GM10248 (cell line): ENCODE data around the gene KCNMB2.
"Not testable (repeated sequence)": the region's sequence is repeated elsewhere in the genome, so short reads cannot be mapped to it uniquely, and the experiment has no call there.

Experiments used
- CTCF ChIA-PET: fragments of 300-600 bp; sonication (Branson Sonifier 250); formaldehyde crosslinking; extraction: SDS; loops from one replicate; lab custom pipeline; 2021; ENCODE audit warnings: antibody characterized with exemption; lab: Yijun Ruan, JAX
- POLR2A ChIA-PET: fragments of 350-650 bp; sonication (Branson Sonifier 250); formaldehyde crosslinking; extraction: SDS; loops from one replicate; lab custom pipeline; 2020; ENCODE audit warnings: antibody characterized with exemption; lab: Yijun Ruan, JAX
- DNase-seq: peaks from one replicate; pipeline ENCODE4 v3.0.0; 2012; ENCODE audit errors: extremely low spot score
- CTCF ChIP-seq: IDR thresholded peaks from 2 replicates; pipeline ENCODE4 v1.5.1; 2012; ENCODE audit warnings: mild to moderate bottlenecking, low read depth; ENCODE audit errors: extremely low read depth, missing control alignments, control extremely low read depth

Gene KCNMB2

DNA sequence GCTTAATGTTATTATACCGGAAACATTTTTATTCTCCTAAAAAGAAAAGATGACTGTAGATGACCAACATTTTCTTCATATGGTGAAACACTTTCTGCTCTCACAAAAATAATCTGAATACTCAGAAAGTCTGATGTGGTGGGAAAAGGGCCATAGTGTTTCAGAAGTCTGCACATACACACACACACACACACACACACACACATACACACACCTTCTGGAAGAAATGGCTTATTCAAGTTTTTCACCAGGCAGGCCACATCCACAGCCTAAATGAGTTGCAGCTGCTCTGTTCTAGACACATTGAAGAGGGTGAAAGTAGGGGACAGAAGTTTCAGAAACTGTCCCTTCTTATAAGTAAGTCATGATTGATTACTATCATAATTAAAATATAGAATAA lies 315.3 kb downstream of the KCNMB2 start:
- POLR2A ChIA-PET, result no interaction called here
- CTCF ChIA-PET, result no interaction called here
- TF ChIP-seq CTCF, result no peak
- DNase-seq, result no peak

DNA sequence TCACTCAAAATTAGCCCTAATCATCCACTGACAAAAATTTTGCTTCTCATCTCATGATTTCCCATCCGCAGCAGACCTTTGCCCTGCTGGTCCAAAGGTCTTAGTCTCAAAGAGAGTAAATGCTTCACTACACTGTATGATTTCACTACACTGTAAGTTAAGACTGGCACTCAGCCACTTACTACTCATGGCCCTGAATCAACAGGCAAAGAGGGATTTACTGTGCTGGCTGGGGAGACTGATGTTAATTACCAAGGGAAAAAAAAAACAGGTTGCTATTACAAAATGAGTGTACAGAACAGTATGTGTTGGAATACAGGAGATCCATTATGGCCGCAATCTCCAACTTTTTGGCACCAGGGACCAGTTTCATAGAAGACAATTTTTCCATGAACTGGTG lies 320.6 kb downstream of the KCNMB2 start:
- no peak for DNase-seq
- POLR2A ChIA-PET, result no interaction called here
- TF ChIP-seq CTCF, result no peak
- CTCF ChIA-PET, result no interaction called here

- no peak for TF ChIP-seq CTCF
- DNase-seq, result no peak
- ChIA-PET CTCF (interaction anchor here (0.8 to 1.4 kb wide), 3 partner anchors 18 to 25 kb away, joined by 3 read pairs; no protein-coding TSS in a partner anchor), POLR2A (no interaction called here)
Measured at GRCh38 chr3:178859386-178859785, 323.1 kb downstream of the KCNMB2 start.

- CTCF ChIA-PET, POLR2A ChIA-PET: not testable (repeated sequence)
Measured at GRCh38 chr3:178859900-178860436, 323.7 kb downstream of the KCNMB2 start.

DNA sequence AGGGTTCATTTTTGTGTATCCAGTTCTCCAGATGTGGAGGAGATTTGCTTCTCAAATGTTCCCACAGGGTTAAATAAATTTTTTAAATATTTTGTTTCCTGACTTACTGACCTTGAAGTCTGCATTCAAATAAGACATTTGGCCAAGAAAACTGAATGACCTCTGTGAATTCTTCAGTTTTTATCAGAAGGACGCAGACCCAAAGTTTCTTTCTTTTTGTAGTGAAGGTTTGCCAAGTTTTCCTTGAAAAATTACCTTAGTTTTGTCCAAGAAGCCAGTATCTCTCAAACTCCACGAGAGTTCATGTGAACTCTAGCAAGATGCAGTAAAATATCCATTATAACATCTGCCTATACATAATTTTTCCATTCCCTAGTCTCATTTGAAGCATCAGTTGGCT lies 332.4 kb downstream of the KCNMB2 start:
- no peak for TF ChIP-seq CTCF
- no peak for DNase-seq
- CTCF ChIA-PET, result interaction anchor here (1.6 to 2.6 kb wide), 2 partner anchors 11 to 13 kb away, joined by 4 to 8 read pairs; no protein-coding TSS in a partner anchor
- POLR2A ChIA-PET, result no interaction called here

More at GRCh38 chr3:178859900-178860436, 323.7 kb downstream of the KCNMB2 start:
- DNase-seq, result not testable (repeated sequence)

- no peak for TF ChIP-seq CTCF
- CTCF ChIA-PET, result interaction anchor here (1.0 to 2.6 kb wide), 5 partner anchors 10 to 21 kb away, joined by 3 to 8 read pairs (median 4); no protein-coding TSS in a partner anchor
Measured at GRCh38 chr3:178870085-178870484, 333.8 kb downstream of the KCNMB2 start.

GRCh38 chr3:178875157-178875556 lies 338.9 kb downstream of the KCNMB2 start:
- POLR2A ChIA-PET, result no interaction called here
- DNase-seq, result no peak
- no peak for TF ChIP-seq CTCF
- CTCF ChIA-PET, result no interaction called here

More at GRCh38 chr3:178870085-178870484, 333.8 kb downstream of the KCNMB2 start:
- POLR2A ChIA-PET, result no interaction called here
- DNase-seq, result no peak
